KOPT-K1 (cell line): ENCODE data around the gene NUDT3.
A peak's percentile ranks its signal among the peaks of the same experiment; 100 is the strongest.
"Not testable (repeated sequence)": the region's sequence is repeated elsewhere in the genome, so short reads cannot be mapped to it uniquely, and the experiment has no call there.

Experiments used
- H3K27ac ChIP-seq: fragments of 200-600 bp; sonication (generic); 2 replicates; pipeline ENCODE4 v1.5.1; 2016; ENCODE audit warnings: antibody characterized with exemption, mild to moderate bottlenecking, low read depth, low read length; ENCODE audit not compliant: poor library complexity, severe bottlenecking
- H3K36me3 ChIP-seq: fragments of 200-600 bp; sonication (generic); 2 replicates; pipeline ENCODE4 v1.5.1; 2017; ENCODE audit warnings: antibody characterized with exemption, mild to moderate bottlenecking, low read length, moderate library complexity; ENCODE audit not compliant: insufficient read depth
- H3K9me3 ChIP-seq: fragments of 200-600 bp; sonication (generic); 2 replicates; pipeline ENCODE4 v1.5.1; 2017; ENCODE audit warnings: antibody characterized with exemption, low read length, mild to moderate bottlenecking; ENCODE audit not compliant: insufficient read depth, poor library complexity, severe bottlenecking

NUDT3 gene

GRCh38 chr6:34332251-34333198 lies 59.9 kb downstream of the NUDT3 start:
- no peaks in the 10 kb centered on the region for H3K9me3 ChIP-seq
- H3K27ac ChIP-seq = no peak overlapping the region
- H3K36me3 ChIP-seq = peaks cover 7% of the 10 kb centered on the region; the same call in 1 of the 2 replicates

- no peaks in the 10 kb centered on the region for H3K9me3 ChIP-seq
- H3K36me3 ChIP-seq = peaks cover 6% of the 10 kb centered on the region; the same call in 1 of the 2 replicates
- no peak overlapping the region for H3K27ac ChIP-seq
Measured at GRCh38 chr6:34331371-34332050, 61.0 kb downstream of the NUDT3 start.

GRCh38 chr6:34329814-34330213 lies 62.7 kb downstream of the NUDT3 start:
- H3K27ac ChIP-seq, H3K9me3 ChIP-seq, H3K36me3 ChIP-seq: not testable (repeated sequence)

GRCh38 chr6:34328969-34329368 lies 63.5 kb downstream of the NUDT3 start:
- peaks cover 3% of the 10 kb centered on the region; the same call in 1 of the 2 replicates for H3K36me3 ChIP-seq
- no peaks in the 10 kb centered on the region for H3K9me3 ChIP-seq
- H3K27ac ChIP-seq = no peak overlapping the region

- not testable (repeated sequence) for H3K27ac ChIP-seq, H3K9me3 ChIP-seq, H3K36me3 ChIP-seq
Measured at GRCh38 chr6:34327313-34328205, 64.9 kb downstream of the NUDT3 start.

- H3K9me3 ChIP-seq = no peaks in the 10 kb centered on the region
- no peak overlapping the region for H3K27ac ChIP-seq
- no peaks in the 10 kb centered on the region; the same call in 1 of the 2 replicates for H3K36me3 ChIP-seq
Measured at GRCh38 chr6:34325633-34326032, 66.8 kb downstream of the NUDT3 start.

- H3K9me3 ChIP-seq = no peaks in the 10 kb centered on the region
- no peak overlapping the region for H3K27ac ChIP-seq
- H3K36me3 ChIP-seq = no peaks in the 10 kb centered on the region; the same call in 1 of the 2 replicates
Measured at GRCh38 chr6:34324738-34325444, 67.6 kb downstream of the NUDT3 start.

- H3K9me3 ChIP-seq, H3K36me3 ChIP-seq, H3K27ac ChIP-seq: not testable (repeated sequence)
Measured at GRCh38 chr6:34324221-34324620, 68.2 kb downstream of the NUDT3 start.

- no peaks in the 10 kb centered on the region for H3K36me3 ChIP-seq
- no peaks in the 10 kb centered on the region for H3K9me3 ChIP-seq
- no peak overlapping the region for H3K27ac ChIP-seq
Measured at GRCh38 chr6:34323300-34323699, 69.2 kb downstream of the NUDT3 start.

- Histone ChIP-seq H3K9me3 (no peaks in the 10 kb centered on the region), H3K27ac (no peak overlapping the region), H3K36me3 (no peaks in the 10 kb centered on the region)
Measured at GRCh38 chr6:34322732-34323131, 69.7 kb downstream of the NUDT3 start.

GRCh38 chr6:34321821-34322220 lies 70.6 kb downstream of the NUDT3 start:
- H3K27ac ChIP-seq = no peak overlapping the region
- H3K36me3 ChIP-seq = no peaks in the 10 kb centered on the region
- no peaks in the 10 kb centered on the region for H3K9me3 ChIP-seq

- H3K27ac ChIP-seq = no peak overlapping the region
- no peaks in the 10 kb centered on the region for H3K36me3 ChIP-seq
- no peaks in the 10 kb centered on the region for H3K9me3 ChIP-seq
Measured at GRCh38 chr6:34319471-34319885, 73.0 kb downstream of the NUDT3 start.

GRCh38 chr6:34318499-34319470 lies 73.7 kb downstream of the NUDT3 start:
- peak overlapping the region; percentile 26 for H3K27ac ChIP-seq
- no peaks in the 10 kb centered on the region for H3K9me3 ChIP-seq
- H3K36me3 ChIP-seq = no peaks in the 10 kb centered on the region
